ENCODE results near the gene OXTR. TPM values are rescaled to one million over a fixed set of nuclear protein-coding genes. Genes with fewer than 3 reads are reported as not detected.

Gene OXTR
- polyA plus RNA-seq, 1 donor (not counting 4 experiments of a cell fraction or from before 2014, with no cell fraction given): 0.16 TPM

DNA sequence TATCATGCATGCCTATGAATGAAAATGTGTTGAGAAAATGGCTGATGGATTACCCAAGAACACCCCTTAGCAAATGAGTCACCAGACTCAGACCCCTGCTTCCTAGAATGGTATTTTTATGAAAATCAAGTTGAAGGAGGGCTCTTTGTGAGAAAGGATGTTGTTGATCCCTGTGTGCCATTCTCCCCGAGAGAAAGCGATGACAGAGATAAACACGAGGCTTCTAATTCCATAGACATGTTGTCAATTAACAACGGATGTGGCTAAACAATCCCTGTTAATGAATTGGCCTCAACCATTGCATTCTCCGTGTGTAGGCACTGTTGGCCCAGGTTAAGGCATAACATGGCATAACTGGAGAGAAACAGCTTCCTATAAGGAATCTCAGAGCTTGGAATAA lies 5.8 kb upstream of the OXTR start:
- Histone ChIP-seq H3K4me2 (ENCODE audit: control insufficient read depth, extremely low read depth, insufficient read depth, low read depth, low read length) (no peak overlapping the region), H3K36me3 (ENCODE audit: control insufficient read depth in 2 of 2, extremely low read depth in 1 of 2, insufficient read depth in 2 of 2, low read length in 2 of 2) (no peaks in the 10 kb centered on the region), H2AFZ (ENCODE audit: control insufficient read depth, low read length) (no peak overlapping the region), H4K20me1 (ENCODE audit: control insufficient read depth, extremely low read depth, insufficient read depth, low read length) (no peaks in the 10 kb centered on the region), H3K9me1 (ENCODE audit: control insufficient read depth, extremely low read depth, insufficient read depth, low read length) (no peaks in the 10 kb centered on the region), H3K9me3 (ENCODE audit: control insufficient read depth, low read depth, low read length) (no peaks in the 10 kb centered on the region), H3K27me3 (ENCODE audit: control insufficient read depth, extremely low read depth, insufficient read depth, low read length) (no peaks in the 10 kb centered on the region), H3K4me1 (ENCODE audit: control insufficient read depth, extremely low read depth, insufficient read depth, low read length) (peaks cover 7% of the 10 kb centered on the region), H3K4me3 (ENCODE audit: control insufficient read depth in 2 of 3, extremely low read depth in 1 of 3, insufficient read depth in 2 of 3, low read depth in 1 of 3, low read length in 3 of 3) (no peak overlapping the region), H3K9ac (ENCODE audit: control insufficient read depth, extremely low read depth, insufficient read depth, low read length) (no peak overlapping the region), H3K79me2 (ENCODE audit: control insufficient read depth, insufficient read depth, low read length) (no peaks in the 10 kb centered on the region), H3K27ac (ENCODE audit: control insufficient read depth, insufficient read depth, low read length) (no peak overlapping the region)
- no peak for DNase-seq (ENCODE audit: low read depth, low spot score)
- dilution Hi-C loops (cut with MboI; ENCODE audit: extremely low pct_ligation_motif_present, low sequenced_read_pairs): no loop called here
- no peak for FAIRE-seq
- no peak for TF ChIP-seq CTCF (optimal IDR thresholded peaks at IDR 0.05 in 1 of 3, IDR thresholded peaks at IDR 0.05 in 1 of 3, conservative IDR thresholded peaks at IDR 0.05 in 1 of 3; ENCODE audit: extremely low read depth in 1 of 3, insufficient read depth in 2 of 3, low read length in 3 of 3)
- no peak for TF ChIP-seq EZH2 (IDR thresholded peaks at IDR 0.05; ENCODE audit: low read length)

DNA sequence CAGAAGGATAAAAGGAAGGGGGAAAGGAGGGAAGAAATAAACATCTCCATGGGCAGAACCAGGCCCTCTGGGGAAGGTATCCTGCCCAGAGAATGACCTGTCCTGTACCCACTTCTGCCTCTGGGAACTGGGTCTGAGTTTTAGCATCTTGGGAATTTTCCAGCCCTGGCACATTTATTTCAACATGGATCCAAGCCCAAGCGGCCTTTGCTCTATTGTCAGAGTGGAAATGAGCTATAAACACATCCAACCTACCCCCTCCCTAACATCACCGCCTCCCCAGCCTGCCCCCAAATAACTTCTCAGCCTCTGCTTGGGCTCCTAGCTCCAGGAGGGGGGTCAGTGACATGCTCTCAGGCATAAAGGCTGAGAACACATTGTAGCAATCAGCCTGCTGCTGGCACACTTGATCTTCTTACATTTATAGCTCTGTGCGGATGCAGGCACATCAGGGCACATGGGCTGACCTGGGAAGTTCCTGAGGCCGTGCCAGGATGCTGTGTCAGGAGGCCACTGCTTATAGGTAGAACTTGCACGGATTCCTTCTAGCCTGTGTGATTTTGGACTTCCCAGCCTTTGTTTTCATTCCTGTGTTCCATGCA lies 4.6 kb upstream of the OXTR start:
- Histone ChIP-seq H3K9me3 (ENCODE audit: control insufficient read depth, low read depth, low read length) (no peaks in the 10 kb centered on the region), H3K36me3 (ENCODE audit: control insufficient read depth in 2 of 2, extremely low read depth in 1 of 2, insufficient read depth in 2 of 2, low read length in 2 of 2) (no peaks in the 10 kb centered on the region), H3K9ac (ENCODE audit: control insufficient read depth, extremely low read depth, insufficient read depth, low read length) (no peak overlapping the region), H3K4me1 (ENCODE audit: control insufficient read depth, extremely low read depth, insufficient read depth, low read length) (peaks cover 10% of the 10 kb centered on the region), H3K27ac (ENCODE audit: control insufficient read depth, insufficient read depth, low read length) (no peak overlapping the region), H3K79me2 (ENCODE audit: control insufficient read depth, insufficient read depth, low read length) (no peaks in the 10 kb centered on the region), H3K27me3 (ENCODE audit: control insufficient read depth, extremely low read depth, insufficient read depth, low read length) (peaks cover 3% of the 10 kb centered on the region), H2AFZ (ENCODE audit: control insufficient read depth, low read length) (no peak overlapping the region), H3K9me1 (ENCODE audit: control insufficient read depth, extremely low read depth, insufficient read depth, low read length) (no peaks in the 10 kb centered on the region), H3K4me3 (ENCODE audit: control insufficient read depth in 2 of 3, extremely low read depth in 1 of 3, insufficient read depth in 2 of 3, low read depth in 1 of 3, low read length in 3 of 3) (no peak overlapping the region), H4K20me1 (ENCODE audit: control insufficient read depth, extremely low read depth, insufficient read depth, low read length) (no peaks in the 10 kb centered on the region), H3K4me2 (ENCODE audit: control insufficient read depth, extremely low read depth, insufficient read depth, low read depth, low read length) (no peak overlapping the region)
- no peak for DNase-seq (ENCODE audit: low read depth, low spot score)
- FAIRE-seq: no peak
- dilution Hi-C loops (cut with MboI; ENCODE audit: extremely low pct_ligation_motif_present, low sequenced_read_pairs): no loop called here
- TF ChIP-seq EZH2 (IDR thresholded peaks at IDR 0.05; ENCODE audit: low read length): no peak
- TF ChIP-seq CTCF (optimal IDR thresholded peaks at IDR 0.05 in 1 of 3, IDR thresholded peaks at IDR 0.05 in 1 of 3, conservative IDR thresholded peaks at IDR 0.05 in 1 of 3; ENCODE audit: extremely low read depth in 1 of 3, insufficient read depth in 2 of 3, low read length in 3 of 3): no peak
